Measurements from ENCODE around the gene DCLK1.

The DCLK1 gene

DNA sequence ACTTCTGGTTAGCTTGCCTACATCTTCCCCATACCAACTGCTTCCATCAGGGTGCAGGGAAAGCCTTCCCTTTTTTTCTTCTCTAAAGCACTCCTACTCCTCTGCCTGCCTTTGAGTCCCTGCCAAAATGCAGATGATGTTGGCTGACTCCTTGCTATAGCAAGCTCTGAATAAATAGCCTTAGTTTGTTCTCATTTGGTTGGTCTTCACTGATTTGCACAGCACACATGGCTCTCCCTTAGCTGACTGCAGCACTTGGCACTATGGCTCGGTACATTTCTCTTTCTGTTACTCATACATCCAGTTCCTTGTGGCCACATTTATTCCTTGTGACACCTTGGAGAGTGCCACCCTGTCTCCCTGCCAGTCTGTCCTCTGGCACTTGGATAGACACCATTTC, 249.8 kb downstream of the DCLK1 start:
- TF ChIP-seq SIN3A (IDR thresholded peaks at IDR 0.05; ENCODE audit: borderline replicate concordance, insufficient read depth, low read length) (no peak), TAF1 (IDR thresholded peaks at IDR 0.05; ENCODE audit: borderline replicate concordance, insufficient read depth, low read length) (no peak), POLR2AphosphoS5 (IDR thresholded peaks at IDR 0.05; ENCODE audit: low read depth, low read length) (no peak), FOXP2 (optimal IDR thresholded peaks at IDR 0.05; ENCODE audit: borderline replicate concordance, extremely low read depth, extremely low read length, insufficient read depth) (no peak)
- TF ChIP-seq, protein P1, sequence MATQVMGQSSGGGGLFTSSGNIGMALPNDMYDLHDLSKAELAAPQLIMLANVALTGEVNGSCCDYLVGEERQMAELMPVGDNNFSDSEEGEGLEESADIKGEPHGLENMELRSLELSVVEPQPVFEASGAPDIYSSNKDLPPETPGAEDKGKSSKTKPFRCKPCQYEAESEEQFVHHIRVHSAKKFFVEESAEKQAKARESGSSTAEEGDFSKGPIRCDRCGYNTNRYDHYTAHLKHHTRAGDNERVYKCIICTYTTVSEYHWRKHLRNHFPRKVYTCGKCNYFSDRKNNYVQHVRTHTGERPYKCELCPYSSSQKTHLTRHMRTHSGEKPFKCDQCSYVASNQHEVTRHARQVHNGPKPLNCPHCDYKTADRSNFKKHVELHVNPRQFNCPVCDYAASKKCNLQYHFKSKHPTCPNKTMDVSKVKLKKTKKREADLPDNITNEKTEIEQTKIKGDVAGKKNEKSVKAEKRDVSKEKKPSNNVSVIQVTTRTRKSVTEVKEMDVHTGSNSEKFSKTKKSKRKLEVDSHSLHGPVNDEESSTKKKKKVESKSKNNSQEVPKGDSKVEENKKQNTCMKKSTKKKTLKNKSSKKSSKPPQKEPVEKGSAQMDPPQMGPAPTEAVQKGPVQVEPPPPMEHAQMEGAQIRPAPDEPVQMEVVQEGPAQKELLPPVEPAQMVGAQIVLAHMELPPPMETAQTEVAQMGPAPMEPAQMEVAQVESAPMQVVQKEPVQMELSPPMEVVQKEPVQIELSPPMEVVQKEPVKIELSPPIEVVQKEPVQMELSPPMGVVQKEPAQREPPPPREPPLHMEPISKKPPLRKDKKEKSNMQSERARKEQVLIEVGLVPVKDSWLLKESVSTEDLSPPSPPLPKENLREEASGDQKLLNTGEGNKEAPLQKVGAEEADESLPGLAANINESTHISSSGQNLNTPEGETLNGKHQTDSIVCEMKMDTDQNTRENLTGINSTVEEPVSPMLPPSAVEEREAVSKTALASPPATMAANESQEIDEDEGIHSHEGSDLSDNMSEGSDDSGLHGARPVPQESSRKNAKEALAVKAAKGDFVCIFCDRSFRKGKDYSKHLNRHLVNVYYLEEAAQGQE (IDR thresholded peaks at IDR 0.05; ENCODE audit: insufficient read depth in 1 of 2, low read depth in 2 of 2, low read length in 2 of 2), result no peak

DNA sequence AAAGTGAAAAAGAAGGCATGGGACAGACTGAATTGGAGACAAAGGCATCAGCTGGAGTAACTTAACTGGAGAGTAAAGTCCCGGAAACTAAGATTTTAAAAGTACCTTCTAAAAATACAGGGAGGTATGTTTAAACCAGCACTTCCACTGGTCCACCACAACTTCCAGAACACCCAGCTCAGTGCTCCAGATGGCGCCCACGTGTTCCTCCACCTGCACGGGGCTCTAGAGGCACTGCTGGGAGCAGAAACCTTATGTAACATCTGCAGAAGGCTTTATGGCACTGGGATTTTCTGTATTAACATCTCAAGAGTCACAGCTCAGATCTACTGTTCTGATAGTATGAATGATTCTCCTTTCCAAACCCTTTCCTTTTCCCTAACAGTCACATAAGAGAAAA, 252.1 kb downstream of the DCLK1 start:
- TF ChIP-seq TAF1 (IDR thresholded peaks at IDR 0.05; ENCODE audit: borderline replicate concordance, insufficient read depth, low read length) (no peak), SIN3A (IDR thresholded peaks at IDR 0.05; ENCODE audit: borderline replicate concordance, insufficient read depth, low read length) (no peak), FOXP2 (optimal IDR thresholded peaks at IDR 0.05; ENCODE audit: borderline replicate concordance, extremely low read depth, extremely low read length, insufficient read depth) (no peak), POLR2AphosphoS5 (IDR thresholded peaks at IDR 0.05; ENCODE audit: low read depth, low read length) (no peak)

DNA sequence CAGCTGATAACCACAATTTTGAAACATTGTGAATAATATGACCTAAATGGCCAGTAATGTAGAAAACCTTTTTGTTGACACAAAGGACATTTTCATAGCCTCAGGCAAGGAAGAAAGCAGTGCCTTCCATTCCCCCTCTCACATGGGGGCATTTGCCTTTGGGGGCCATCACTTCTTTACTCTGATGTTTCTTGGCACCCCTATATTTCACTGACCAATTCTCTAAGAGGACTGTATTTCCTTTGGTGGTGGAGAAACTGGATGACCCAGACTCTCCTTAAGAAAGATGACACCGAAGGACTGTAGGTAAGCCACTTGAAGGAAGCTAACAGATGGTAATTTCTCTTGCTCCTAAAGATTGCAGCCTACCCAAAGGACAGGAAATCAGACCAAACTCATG, 254.6 kb downstream of the DCLK1 start:
- TF ChIP-seq SIN3A (IDR thresholded peaks at IDR 0.05; ENCODE audit: borderline replicate concordance, insufficient read depth, low read length), result no peak
- TF ChIP-seq FOXP2 (optimal IDR thresholded peaks at IDR 0.05; ENCODE audit: borderline replicate concordance, extremely low read depth, extremely low read length, insufficient read depth), result no peak
- no peak for TF ChIP-seq TAF1 (IDR thresholded peaks at IDR 0.05; ENCODE audit: borderline replicate concordance, insufficient read depth, low read length)

DNA sequence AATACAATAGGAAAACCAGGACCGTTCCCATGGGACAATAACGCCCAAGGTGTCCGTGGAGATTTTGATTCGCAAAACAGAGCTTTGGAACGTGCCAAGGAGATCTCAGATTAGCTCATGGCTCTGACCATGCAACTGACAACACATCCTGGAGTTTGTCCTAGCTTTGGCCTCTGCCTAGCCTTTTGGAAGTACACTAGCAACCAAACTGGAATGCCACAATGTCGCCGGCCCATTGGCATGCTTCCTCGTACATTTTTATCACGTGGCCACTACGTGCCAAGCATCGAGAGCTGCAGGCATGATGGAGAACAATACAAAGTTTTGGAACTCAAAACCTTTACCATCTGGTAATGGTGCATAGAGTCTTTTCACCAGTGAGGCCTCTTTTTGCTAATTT, 256.5 kb downstream of the DCLK1 start:
- TF ChIP-seq, protein P1 (IDR thresholded peaks at IDR 0.05; ENCODE audit: insufficient read depth in 1 of 2, low read depth in 2 of 2, low read length in 2 of 2), result no peak
- TF ChIP-seq SIN3A (IDR thresholded peaks at IDR 0.05; ENCODE audit: borderline replicate concordance, insufficient read depth, low read length), result no peak
- TF ChIP-seq POLR2AphosphoS5 (IDR thresholded peaks at IDR 0.05; ENCODE audit: low read depth, low read length), result no peak
- TF ChIP-seq FOXP2 (optimal IDR thresholded peaks at IDR 0.05; ENCODE audit: borderline replicate concordance, extremely low read depth, extremely low read length, insufficient read depth), result no peak
- TF ChIP-seq TAF1 (IDR thresholded peaks at IDR 0.05; ENCODE audit: borderline replicate concordance, insufficient read depth, low read length), result no peak

DNA sequence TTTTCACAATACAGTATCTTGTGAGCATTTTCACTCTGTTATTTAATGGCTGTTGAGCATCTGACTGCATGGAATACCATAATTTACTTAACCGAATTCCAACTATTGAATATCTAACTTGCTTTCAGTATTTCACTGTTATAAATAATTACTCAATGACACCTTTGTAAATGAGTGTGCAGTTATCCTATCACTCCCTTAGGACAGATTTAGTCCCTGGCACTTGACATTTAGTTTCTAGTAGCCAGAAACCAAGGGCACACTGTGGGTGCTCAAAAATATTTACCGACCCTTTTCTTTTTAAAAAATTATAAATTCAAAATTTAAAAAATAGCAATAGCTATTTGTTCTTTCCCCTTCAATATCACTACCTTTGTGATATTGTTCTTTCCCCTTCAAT, 258.8 kb downstream of the DCLK1 start:
- TF ChIP-seq POLR2AphosphoS5 (IDR thresholded peaks at IDR 0.05; ENCODE audit: low read depth, low read length), result no peak
- TF ChIP-seq, protein P1 (IDR thresholded peaks at IDR 0.05; ENCODE audit: insufficient read depth in 1 of 2, low read depth in 2 of 2, low read length in 2 of 2), result no peak
- no peak for TF ChIP-seq SIN3A (IDR thresholded peaks at IDR 0.05; ENCODE audit: borderline replicate concordance, insufficient read depth, low read length)
- TF ChIP-seq TAF1 (IDR thresholded peaks at IDR 0.05; ENCODE audit: borderline replicate concordance, insufficient read depth, low read length), result no peak
- TF ChIP-seq FOXP2 (optimal IDR thresholded peaks at IDR 0.05; ENCODE audit: borderline replicate concordance, extremely low read depth, extremely low read length, insufficient read depth), result no peak

DNA sequence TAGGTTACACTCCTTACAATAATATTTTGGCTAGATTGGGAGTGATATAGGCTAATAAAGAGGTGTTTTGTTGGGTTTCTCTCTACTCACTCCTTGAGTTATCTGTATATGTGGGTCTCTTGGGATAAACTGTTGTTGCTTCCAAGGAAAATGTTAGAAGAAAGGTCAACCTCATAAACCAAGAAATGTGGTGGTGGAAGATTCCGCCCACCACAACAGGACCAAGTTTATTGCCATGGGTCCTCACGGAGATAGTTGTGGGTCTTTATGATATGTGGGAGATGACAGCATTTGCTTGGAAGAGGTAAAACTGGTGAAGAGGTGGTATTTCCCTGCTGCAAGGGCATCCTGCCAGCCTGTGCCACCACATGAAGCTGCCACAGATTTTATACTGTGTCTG, 259.6 kb downstream of the DCLK1 start:
- TF ChIP-seq, protein P1 (IDR thresholded peaks at IDR 0.05; ENCODE audit: insufficient read depth in 1 of 2, low read depth in 2 of 2, low read length in 2 of 2), result no peak
- TF ChIP-seq SIN3A (IDR thresholded peaks at IDR 0.05; ENCODE audit: borderline replicate concordance, insufficient read depth, low read length) (no peak), POLR2AphosphoS5 (IDR thresholded peaks at IDR 0.05; ENCODE audit: low read depth, low read length) (no peak), FOXP2 (optimal IDR thresholded peaks at IDR 0.05; ENCODE audit: borderline replicate concordance, extremely low read depth, extremely low read length, insufficient read depth) (no peak), TAF1 (IDR thresholded peaks at IDR 0.05; ENCODE audit: borderline replicate concordance, insufficient read depth, low read length) (no peak)
